ENCODE data around the gene IVD. TPM values are rescaled to one million over a fixed set of nuclear protein-coding genes. Genes with fewer than 3 reads are reported as not detected.

IVD gene
- total and polyA plus RNA-seq, 4 experiments from 2014 or later, result 25.7 to 62.2 (median 41.6) TPM

Other genes with a start within 250 kb of the IVD start
- gene BUB1B, start 244.7 kb upstream of the IVD start, total RNA-seq, result under 1 TPM; 0.55 to 0.89 TPM
- gene BUB1B, start 244.7 kb upstream of the IVD start, polyA plus RNA-seq, result under 1 TPM in 1 of 2 donors, not detected in 1; 0.40 TPM
- under 1 TPM in 1 of 2 experiments, not detected in 1; 0.67 TPM for gene PAK6, start 166.7 kb upstream of the IVD start, total RNA-seq
- 1 to 10 TPM in 1 of 2 donors, under 1 TPM in 1; 0.53 to 1.7 TPM for gene PAK6, start 166.7 kb upstream of the IVD start, polyA plus RNA-seq
- not detected for gene ANKRD63, start 122.7 kb upstream of the IVD start, total RNA-seq
- gene ANKRD63, start 122.7 kb upstream of the IVD start, polyA plus RNA-seq, result not detected
- gene PLCB2, start 97.9 kb upstream of the IVD start, total RNA-seq, result 100 to 1,000 TPM; 211 to 219 TPM
- 10 to 100 TPM; 22.6 to 37.5 TPM for gene PLCB2, start 97.9 kb upstream of the IVD start, polyA plus RNA-seq
- gene INAFM2, start 82.1 kb upstream of the IVD start, total RNA-seq, result 1 to 10 TPM; 7.2 to 7.5 TPM
- gene INAFM2, start 82.1 kb upstream of the IVD start, polyA plus RNA-seq, result 1 to 10 TPM in 1 of 2 donors, under 1 TPM in 1; 0.08 to 2.8 TPM
- 1 to 10 TPM; 2.6 to 5.1 TPM for gene CCDC9B, start 64.9 kb upstream of the IVD start, total RNA-seq
- gene CCDC9B, start 64.9 kb upstream of the IVD start, polyA plus RNA-seq, result under 1 TPM in 1 of 2 donors, not detected in 1; 0.53 TPM
- gene PHGR1, start 54.8 kb upstream of the IVD start, total RNA-seq, result not detected
- not detected for gene PHGR1, start 54.8 kb upstream of the IVD start, polyA plus RNA-seq
- gene DISP2, start 47.6 kb upstream of the IVD start, total RNA-seq, result under 1 TPM; 0.03 to 0.23 TPM
- under 1 TPM in 1 of 2 donors, not detected in 1; 0.05 TPM for gene DISP2, start 47.6 kb upstream of the IVD start, polyA plus RNA-seq
- 1 to 10 TPM; 6.8 to 8.8 TPM for gene KNSTRN, start 23.1 kb upstream of the IVD start, total RNA-seq
- 1 to 10 TPM; 1.0 to 2.5 TPM for gene KNSTRN, start 23.1 kb upstream of the IVD start, polyA plus RNA-seq
- gene BAHD1, start 35.2 kb downstream of the IVD start, total RNA-seq, result 10 to 100 TPM; 47.0 to 49.2 TPM
- gene BAHD1, start 35.2 kb downstream of the IVD start, polyA plus RNA-seq, result 1 to 10 TPM; 1.5 to 4.6 TPM
- gene CHST14, start 65.2 kb downstream of the IVD start, total RNA-seq, result 10 to 100 TPM in 1 of 2 experiments, 1 to 10 TPM in 1; 9.1 to 10.5 TPM
- 1 to 10 TPM in 1 of 2 donors, under 1 TPM in 1; 0.64 to 1.5 TPM for gene CHST14, start 65.2 kb downstream of the IVD start, polyA plus RNA-seq
- gene CCDC32, start 159.2 kb downstream of the IVD start, total RNA-seq, result 10 to 100 TPM; 31.7 to 32.4 TPM
- gene CCDC32, start 159.2 kb downstream of the IVD start, polyA plus RNA-seq, result 10 to 100 TPM; 41.9 to 49.3 TPM
- 10 to 100 TPM; 13.6 to 15.1 TPM for gene RPUSD2, start 163.5 kb downstream of the IVD start, total RNA-seq
- gene RPUSD2, start 163.5 kb downstream of the IVD start, polyA plus RNA-seq, result 10 to 100 TPM; 19.4 to 25.0 TPM
- gene KNL1, start 188.5 kb downstream of the IVD start, total RNA-seq, result 1 to 10 TPM in 1 of 2 experiments, under 1 TPM in 1; 0.99 to 1.2 TPM
- gene KNL1, start 188.5 kb downstream of the IVD start, polyA plus RNA-seq, result under 1 TPM in 1 of 2 donors, not detected in 1; 0.10 TPM

Data from CD4-positive, alpha-beta memory T cell (primary cell).